Kidney capillary endothelial cell (primary cell): ENCODE results near the gene PRSS53.
A peak's percentile ranks its signal among the peaks of the same experiment; 100 is the strongest.

Source experiments
- DNase-seq: peaks from one replicate; pipeline ENCODE4 v3.0.0-alpha.2; 2018; ENCODE audit warnings: low spot score

Gene PRSS53

DNA sequence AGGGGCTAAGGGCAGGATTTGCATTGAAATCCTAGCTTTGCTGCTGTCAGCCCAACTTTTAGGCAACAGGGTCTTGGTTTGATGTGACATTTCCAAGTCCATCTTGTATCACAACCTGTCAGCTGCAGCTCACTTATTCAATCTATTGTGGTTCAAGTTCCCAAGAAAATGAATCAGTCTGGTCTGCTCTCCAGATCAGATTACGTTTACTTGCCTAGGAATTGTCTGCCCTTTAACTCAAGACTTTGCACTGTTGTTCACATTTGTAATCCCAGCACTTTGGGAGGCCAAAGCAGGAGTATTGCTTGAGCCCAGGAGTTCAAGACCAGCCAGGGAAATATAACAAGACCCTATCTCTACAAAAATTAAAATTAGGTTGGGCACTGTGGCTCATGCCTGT lies 45.4 kb downstream of the PRSS53 start:
- DNase-seq, result no peak

DNA sequence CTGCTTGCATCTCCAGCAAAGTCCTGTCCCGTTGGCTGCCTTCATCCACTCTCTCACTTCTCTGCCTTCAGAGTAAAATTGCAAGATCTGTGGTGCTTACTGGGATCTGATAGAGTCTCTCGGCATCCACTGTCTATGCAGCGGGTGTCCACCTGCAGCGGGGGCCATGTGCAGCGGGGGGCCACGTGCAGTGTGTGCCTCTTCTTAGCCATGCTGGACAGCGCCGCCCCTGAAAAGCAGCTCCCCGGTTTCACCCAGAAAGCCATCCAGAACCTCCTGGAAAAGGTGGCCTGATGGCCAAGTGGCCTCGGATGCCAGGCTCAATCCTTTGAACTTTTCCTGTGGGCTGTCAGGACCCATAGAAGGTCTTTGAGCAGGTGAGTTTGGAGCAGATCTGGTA lies 45.9 kb downstream of the PRSS53 start:
- DNase-seq, result no peak

DNA sequence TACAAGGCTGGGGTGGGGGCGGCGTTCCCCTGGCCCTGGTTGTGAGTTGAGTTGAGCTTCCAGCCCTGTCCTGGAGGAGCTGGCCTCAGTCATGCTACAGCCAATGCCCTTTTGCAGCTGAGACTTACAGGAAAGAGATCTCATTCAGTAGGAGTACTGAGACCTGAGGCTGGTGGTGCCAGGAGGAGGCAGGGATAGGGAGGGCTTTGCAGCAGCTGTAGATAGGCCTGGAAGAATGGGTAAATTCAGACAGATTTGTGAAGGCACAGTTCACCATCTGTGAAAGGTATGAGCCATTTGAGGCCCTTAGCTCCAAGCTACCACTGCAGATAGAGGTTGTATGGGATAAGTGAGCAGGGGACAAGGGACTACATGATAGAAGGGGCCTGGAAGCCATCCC lies 49.8 kb downstream of the PRSS53 start:
- no peak for DNase-seq

DNA sequence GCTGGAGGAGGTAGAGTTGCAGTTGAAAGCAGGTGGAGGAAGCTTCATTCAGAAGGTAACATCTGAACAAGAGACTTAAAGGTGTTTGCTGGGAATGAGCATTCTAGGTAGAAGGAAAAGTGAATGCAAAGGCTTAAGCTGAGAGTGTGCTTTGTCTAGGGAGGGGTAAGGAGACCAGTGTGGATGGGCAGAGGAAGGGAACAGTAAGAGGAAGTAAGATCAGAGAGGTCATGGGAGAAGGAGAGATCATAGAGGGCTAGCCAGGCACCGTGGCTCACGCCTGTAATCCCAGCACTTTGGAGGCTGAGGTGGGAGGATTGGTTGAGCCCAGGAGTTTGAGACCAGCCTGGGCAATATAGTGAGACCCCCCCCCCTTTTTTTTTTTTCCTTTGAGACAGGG lies 52.1 kb downstream of the PRSS53 start:
- DNase-seq, result no peak

DNA sequence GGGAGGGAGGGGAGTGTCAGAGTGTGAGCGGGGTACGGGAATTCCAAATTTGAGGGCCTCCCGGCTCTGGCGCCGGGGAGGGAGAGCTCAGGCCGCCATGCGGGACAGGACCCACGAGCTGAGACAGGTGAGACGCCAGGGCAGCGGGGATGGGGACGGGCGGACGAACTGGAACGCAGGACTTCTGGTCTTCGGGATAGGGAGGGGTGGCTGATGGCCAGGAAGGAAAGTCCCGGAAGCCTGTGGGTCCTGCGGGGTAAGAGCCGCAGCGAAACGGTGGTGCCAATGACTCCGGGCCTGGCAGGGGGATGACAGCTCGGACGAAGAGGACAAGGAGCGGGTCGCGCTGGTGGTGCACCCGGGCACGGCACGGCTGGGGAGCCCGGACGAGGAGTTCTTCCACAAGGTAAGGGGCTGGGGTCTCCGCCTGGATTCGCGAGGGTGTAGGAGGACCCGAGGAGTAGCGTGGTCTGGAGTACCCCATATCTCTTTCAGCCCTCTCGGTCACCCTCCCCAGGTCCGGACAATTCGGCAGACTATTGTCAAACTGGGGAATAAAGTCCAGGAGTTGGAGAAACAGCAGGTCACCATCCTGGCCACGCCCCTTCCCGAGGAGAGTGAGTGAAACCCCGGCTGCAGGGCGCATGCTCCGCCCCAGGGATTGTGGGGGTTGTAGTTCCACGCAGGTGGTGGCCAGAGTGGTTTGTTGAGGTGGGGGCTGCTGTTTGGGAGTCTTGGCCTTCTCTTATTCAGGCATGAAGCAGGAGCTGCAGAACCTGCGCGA lies 54.8 kb downstream of the PRSS53 start:
- peak; percentile 82 for DNase-seq
